ENCODE measurements around the gene ZDHHC11B.
A peak's percentile ranks its signal among the peaks of the same experiment; 100 is the strongest.

The ZDHHC11B gene

DNA sequence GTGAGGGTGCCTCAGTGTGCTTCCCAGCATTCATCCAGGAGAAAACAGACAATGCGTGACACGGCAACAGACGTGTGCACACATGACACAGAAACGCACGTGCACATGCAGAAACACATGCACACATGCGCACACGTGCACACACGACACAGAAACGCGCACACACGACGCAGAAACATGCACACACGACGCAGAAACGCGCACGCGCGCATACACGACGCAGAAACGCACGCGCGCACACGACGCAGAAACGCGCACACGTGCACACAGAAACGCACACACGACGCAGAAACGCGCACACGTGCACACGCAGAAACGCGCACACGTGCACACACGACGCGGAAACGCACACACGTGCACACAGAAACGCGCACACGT, 107.8 kb downstream of the ZDHHC11B start:
- Histone ChIP-seq H3K27ac (ENCODE audit: low read length) (no peak overlapping the region), H3K36me3 (ENCODE audit: control insufficient read depth, insufficient read depth, low read length) (no peaks in the 10 kb centered on the region; the same call in 1 of the 2 replicates), H3K9me3 (ENCODE audit: control insufficient read depth, insufficient read depth, low read length) (no peaks in the 10 kb centered on the region), H3K4me3 (ENCODE audit: low read length) (no peak overlapping the region), H3K4me1 (ENCODE audit: control insufficient read depth, insufficient read depth, low read length) (peaks cover 6% of the 10 kb centered on the region; the same call in 1 of the 2 replicates), H3K27me3 (ENCODE audit: control insufficient read depth, insufficient read depth, low read length) (no peaks in the 10 kb centered on the region)
- DNase-seq (ENCODE audit: low read depth, low spot score) = no peak
- WGBS (ENCODE audit: insufficient coverage, insufficient read length) = no CpG with 5 or more reads among the region's 48 CpGs

DNA sequence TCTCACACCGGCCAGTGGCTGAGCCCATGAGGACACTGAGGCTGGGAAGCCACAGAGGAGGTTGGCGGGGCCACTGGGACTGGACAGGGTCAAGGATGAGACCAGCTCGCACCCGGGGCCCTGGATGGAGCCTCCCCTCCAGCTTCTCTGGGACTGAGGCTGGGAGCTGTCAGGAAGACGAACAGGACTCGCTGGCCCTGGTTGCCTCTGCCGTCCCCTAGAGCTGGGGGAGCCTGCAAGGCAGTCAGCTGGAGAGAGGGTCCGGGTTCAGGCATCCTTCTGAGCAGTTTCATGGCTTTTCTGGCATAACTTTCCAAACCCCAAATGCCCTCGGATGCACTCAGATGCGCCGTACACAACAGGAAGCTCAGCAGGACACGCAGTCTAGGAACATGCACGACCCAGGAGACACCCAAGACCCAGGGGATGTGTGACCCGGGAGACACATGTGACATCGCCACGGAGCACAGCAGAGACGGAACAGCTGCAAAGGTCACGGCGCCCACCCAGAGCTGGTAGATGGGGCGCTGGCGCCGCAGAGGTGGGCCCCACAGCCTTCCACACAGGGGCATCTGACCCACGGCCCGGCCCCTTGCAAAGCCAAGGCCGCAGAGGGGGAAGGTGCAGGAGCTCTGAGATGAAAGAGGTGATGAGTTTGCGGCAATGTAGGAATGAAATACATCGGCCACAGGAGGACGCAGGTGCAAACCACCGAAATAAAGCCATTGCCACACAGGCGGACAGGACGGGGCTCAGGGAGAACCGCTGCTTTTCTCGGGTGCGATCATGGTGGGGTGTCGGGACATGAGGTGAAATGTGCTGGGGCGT, 108.4 kb downstream of the ZDHHC11B start:
- no CpG with 5 or more reads among the region's 36 CpGs for WGBS (ENCODE audit: insufficient coverage, insufficient read length)
- no peaks in the 10 kb centered on the region for H3K9me3 ChIP-seq (ENCODE audit: control insufficient read depth, insufficient read depth, low read length)
- no peak for DNase-seq (ENCODE audit: low read depth, low spot score)
- no peak overlapping the region for H3K27ac ChIP-seq (ENCODE audit: low read length)
- no peak overlapping the region for H3K4me3 ChIP-seq (ENCODE audit: low read length)
- no peaks in the 10 kb centered on the region; the same call in 1 of the 2 replicates for H3K36me3 ChIP-seq (ENCODE audit: control insufficient read depth, insufficient read depth, low read length)
- no peaks in the 10 kb centered on the region for H3K27me3 ChIP-seq (ENCODE audit: control insufficient read depth, insufficient read depth, low read length)
- H3K4me1 ChIP-seq (ENCODE audit: control insufficient read depth, insufficient read depth, low read length) = peaks cover 6% of the 10 kb centered on the region; the same call in 1 of the 2 replicates

DNA sequence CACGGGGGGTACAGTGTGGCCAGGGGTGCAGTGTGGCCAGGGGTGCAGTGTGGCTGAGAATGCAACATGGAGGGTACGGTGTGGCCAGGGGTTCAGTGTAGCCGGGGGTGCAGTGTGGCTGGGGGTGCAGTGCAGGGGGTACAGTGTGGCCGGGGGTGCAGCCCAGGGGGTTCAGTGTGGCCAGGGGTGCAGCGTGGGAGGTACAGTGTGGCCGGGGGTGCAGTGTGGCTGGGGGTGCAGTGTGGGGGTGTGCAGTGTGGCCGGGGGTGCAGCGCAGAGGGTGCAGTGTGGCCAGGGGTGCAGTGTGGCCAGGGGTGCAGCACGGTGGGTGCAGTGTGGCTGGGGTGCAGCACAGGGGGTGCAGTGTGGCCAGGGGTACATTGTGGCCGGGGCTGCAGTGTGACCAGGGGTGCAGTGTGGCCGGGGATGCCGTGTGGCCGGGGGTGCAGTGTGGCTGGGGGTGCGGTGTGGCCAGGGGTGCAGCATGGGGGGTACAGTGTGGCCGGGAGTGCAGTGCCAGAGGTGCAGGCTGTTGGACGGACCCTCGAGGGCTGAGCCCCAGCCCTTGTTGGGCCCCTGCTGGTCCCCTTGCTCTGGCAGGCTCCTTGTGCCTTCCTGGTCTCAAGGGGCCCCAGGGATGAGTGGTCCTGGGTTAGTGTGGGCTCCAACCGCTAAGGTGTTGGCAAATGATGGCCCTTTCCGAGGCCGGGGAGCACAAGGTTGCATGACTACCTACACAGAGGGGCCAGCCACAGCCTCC, 109.2 kb downstream of the ZDHHC11B start:
- DNase-seq (ENCODE audit: low read depth, low spot score) = no peak
- Histone ChIP-seq H3K4me3 (ENCODE audit: low read length) (no peak overlapping the region), H3K27ac (ENCODE audit: low read length) (no peak overlapping the region), H3K27me3 (ENCODE audit: control insufficient read depth, insufficient read depth, low read length) (no peaks in the 10 kb centered on the region), H3K4me1 (ENCODE audit: control insufficient read depth, insufficient read depth, low read length) (peaks cover 7% of the 10 kb centered on the region; the same call in 1 of the 2 replicates), H3K9me3 (ENCODE audit: control insufficient read depth, insufficient read depth, low read length) (no peaks in the 10 kb centered on the region), H3K36me3 (ENCODE audit: control insufficient read depth, insufficient read depth, low read length) (no peaks in the 10 kb centered on the region; the same call in 1 of the 2 replicates)
- no CpG with 5 or more reads among the region's 20 CpGs for WGBS (ENCODE audit: insufficient coverage, insufficient read length)

DNA sequence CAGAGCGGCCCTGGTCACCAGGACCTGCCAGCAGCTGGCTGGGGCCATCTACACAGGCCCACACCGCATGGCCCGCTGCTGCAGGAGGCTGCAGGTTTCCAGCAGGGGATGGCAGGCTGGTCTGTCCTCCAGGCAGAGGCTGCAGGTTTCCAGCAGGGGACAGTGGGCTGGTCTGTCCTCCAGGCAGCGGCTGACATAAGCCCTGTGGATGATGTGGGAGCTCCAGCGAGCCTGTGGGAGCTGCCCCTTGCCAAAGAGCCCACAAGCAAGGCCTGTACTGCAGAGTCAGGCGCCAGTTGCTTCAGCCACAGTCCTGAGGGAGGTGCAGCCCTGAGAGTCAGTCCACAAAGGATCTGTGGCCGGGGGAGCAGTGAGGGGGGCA, 109.9 kb downstream of the ZDHHC11B start:
- no CpG with 5 or more reads among the region's 7 CpGs for WGBS (ENCODE audit: insufficient coverage, insufficient read length)
- H3K4me1 ChIP-seq (ENCODE audit: control insufficient read depth, insufficient read depth, low read length) = peaks cover 7% of the 10 kb centered on the region; the same call in 1 of the 2 replicates
- H3K27me3 ChIP-seq (ENCODE audit: control insufficient read depth, insufficient read depth, low read length) = no peaks in the 10 kb centered on the region
- no peak overlapping the region for H3K27ac ChIP-seq (ENCODE audit: low read length)
- no peaks in the 10 kb centered on the region; the same call in 1 of the 2 replicates for H3K36me3 ChIP-seq (ENCODE audit: control insufficient read depth, insufficient read depth, low read length)
- DNase-seq (ENCODE audit: low read depth, low spot score) = no peak
- no peak overlapping the region for H3K4me3 ChIP-seq (ENCODE audit: low read length)
- no peaks in the 10 kb centered on the region for H3K9me3 ChIP-seq (ENCODE audit: control insufficient read depth, insufficient read depth, low read length)

DNA sequence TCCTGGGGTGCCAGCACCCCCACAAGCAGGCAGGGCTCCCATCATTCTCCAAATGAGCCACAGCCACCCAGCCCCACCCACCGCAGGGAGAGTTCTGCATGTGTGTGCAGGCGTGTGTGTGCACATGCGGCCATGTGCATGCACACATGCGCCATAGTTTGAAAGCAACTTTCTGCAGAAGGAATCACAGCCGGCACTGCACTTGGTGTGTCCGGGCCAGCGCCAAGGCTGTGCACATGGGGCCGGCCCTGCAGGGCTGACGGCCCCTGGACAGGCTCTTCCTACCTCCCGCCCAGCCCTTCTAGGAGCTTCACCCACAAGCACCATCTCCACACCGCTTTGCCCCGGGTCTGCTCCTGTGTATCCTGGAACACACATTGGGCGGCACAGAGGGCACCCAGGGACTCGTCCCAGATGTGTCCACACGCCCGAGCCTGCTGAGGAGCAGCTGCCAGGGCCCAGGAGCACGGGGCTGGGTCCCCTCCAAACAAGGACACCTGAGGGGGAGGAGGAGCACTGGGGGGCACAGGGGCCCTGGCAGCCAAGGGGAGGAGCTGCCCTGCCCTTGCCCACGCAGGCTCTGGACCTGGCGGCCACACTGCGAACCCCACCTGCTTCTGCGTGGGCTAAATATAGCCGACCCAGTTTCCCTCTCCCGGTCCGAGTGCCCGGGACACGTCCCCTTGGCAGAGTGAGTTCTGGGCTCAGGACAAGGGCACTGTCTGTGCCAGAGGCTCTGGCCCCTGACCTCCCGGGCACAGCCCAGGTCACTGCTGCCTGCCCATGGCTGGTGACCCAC, 110.5 kb downstream of the ZDHHC11B start:
- DNase-seq (ENCODE audit: low read depth, low spot score) = no peak
- Histone ChIP-seq H3K36me3 (ENCODE audit: control insufficient read depth, insufficient read depth, low read length) (no peaks in the 10 kb centered on the region; the same call in 1 of the 2 replicates), H3K4me3 (ENCODE audit: low read length) (no peak overlapping the region), H3K27me3 (ENCODE audit: control insufficient read depth, insufficient read depth, low read length) (no peaks in the 10 kb centered on the region), H3K27ac (ENCODE audit: low read length) (no peak overlapping the region), H3K4me1 (ENCODE audit: control insufficient read depth, insufficient read depth, low read length) (peaks cover 9% of the 10 kb centered on the region; the same call in 1 of the 2 replicates), H3K9me3 (ENCODE audit: control insufficient read depth, insufficient read depth, low read length) (no peaks in the 10 kb centered on the region)
- no CpG with 5 or more reads among the region's 27 CpGs for WGBS (ENCODE audit: insufficient coverage, insufficient read length)

DNA sequence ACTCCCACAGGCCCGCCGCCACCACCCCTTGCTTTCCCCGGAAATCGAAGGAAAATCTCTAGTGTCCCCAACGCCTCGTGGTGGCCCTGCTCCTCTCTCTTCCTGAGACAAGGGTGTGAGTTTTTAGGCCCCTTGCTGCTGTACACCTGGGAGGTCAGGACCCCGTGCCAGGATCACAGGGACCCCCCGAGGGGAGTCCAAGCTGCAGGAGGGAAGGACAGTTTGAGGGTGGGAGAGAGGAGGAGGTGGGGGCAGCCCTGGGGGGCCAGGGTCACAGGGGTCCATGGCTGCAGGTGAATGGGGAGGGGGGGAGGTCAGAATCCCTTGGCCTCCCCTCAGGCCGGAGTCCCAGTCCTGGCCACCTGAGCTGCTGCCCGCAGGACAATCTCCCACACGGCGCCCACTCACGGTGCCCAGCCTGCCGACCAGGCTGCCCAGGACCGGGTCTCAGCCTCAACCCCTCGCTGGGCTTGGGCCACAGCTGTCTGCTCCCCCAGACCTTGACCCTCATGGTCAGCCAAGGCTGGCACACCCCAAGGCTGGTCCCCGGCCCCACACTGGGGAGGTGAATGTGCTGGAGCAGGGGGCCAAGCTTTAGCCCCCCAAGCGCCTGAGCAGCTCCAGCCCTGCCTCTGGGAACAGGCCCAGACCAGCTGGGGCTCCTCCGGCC, 111.2 kb downstream of the ZDHHC11B start:
- no peak overlapping the region for H3K27ac ChIP-seq (ENCODE audit: low read length)
- H3K9me3 ChIP-seq (ENCODE audit: control insufficient read depth, insufficient read depth, low read length) = no peaks in the 10 kb centered on the region
- no peak for DNase-seq (ENCODE audit: low read depth, low spot score)
- H3K36me3 ChIP-seq (ENCODE audit: control insufficient read depth, insufficient read depth, low read length) = no peaks in the 10 kb centered on the region; the same call in 1 of the 2 replicates
- H3K27me3 ChIP-seq (ENCODE audit: control insufficient read depth, insufficient read depth, low read length) = no peaks in the 10 kb centered on the region
- H3K4me3 ChIP-seq (ENCODE audit: low read length) = no peak overlapping the region
- H3K4me1 ChIP-seq (ENCODE audit: control insufficient read depth, insufficient read depth, low read length) = peaks cover 9% of the 10 kb centered on the region; the same call in 1 of the 2 replicates
- WGBS (ENCODE audit: insufficient coverage, insufficient read length) = no CpG with 5 or more reads among the region's 19 CpGs

DNA sequence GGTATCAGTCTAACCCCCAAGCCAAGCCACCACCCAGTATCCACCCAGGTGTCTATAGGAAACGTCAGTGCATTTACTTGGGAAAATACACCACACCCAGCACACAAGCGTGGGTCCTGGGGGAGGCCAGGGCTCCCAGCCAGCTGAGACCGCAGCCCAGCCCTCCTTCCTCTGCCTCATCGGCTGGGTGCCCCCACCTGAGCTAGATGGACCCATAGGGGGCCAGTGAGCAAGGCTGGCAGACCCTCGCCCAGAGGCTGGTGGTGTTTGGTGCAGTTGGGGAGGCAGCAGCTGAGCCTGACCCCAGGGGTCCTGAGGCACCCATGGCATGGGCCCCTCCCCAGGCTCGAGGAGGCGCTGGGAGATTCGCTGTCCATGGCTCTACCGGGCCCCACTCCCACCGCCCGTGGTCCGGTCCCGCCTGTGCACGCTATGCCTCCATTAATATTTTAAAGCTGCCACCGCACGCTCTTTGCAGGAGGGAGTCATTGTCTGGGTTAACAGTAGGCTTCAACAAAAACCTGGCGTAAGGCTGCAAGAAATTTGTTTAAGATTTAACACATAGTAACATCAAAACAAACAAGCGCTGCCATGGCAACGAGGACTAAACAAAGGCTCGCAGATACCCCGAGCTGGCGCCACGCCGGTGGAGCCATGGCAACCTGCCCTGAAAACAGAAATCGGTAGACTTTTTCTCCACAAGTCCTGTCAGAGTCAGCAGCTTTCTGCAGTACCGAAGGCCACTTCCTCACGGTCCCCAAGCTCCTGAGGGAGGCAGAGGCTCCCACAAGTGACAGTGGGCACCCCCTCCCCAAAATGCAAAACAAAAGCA, 112.0 kb downstream of the ZDHHC11B start:
- peaks cover 9% of the 10 kb centered on the region; the same call in 1 of the 2 replicates for H3K4me1 ChIP-seq (ENCODE audit: control insufficient read depth, insufficient read depth, low read length)
- no peaks in the 10 kb centered on the region for H3K9me3 ChIP-seq (ENCODE audit: control insufficient read depth, insufficient read depth, low read length)
- no CpG with 5 or more reads among the region's 27 CpGs for WGBS (ENCODE audit: insufficient coverage, insufficient read length)
- DNase-seq (ENCODE audit: low read depth, low spot score) = no peak
- H3K4me3 ChIP-seq (ENCODE audit: low read length) = no peak overlapping the region
- no peaks in the 10 kb centered on the region; the same call in 1 of the 2 replicates for H3K36me3 ChIP-seq (ENCODE audit: control insufficient read depth, insufficient read depth, low read length)
- no peaks in the 10 kb centered on the region for H3K27me3 ChIP-seq (ENCODE audit: control insufficient read depth, insufficient read depth, low read length)
- H3K27ac ChIP-seq (ENCODE audit: low read length) = no peak overlapping the region

DNA sequence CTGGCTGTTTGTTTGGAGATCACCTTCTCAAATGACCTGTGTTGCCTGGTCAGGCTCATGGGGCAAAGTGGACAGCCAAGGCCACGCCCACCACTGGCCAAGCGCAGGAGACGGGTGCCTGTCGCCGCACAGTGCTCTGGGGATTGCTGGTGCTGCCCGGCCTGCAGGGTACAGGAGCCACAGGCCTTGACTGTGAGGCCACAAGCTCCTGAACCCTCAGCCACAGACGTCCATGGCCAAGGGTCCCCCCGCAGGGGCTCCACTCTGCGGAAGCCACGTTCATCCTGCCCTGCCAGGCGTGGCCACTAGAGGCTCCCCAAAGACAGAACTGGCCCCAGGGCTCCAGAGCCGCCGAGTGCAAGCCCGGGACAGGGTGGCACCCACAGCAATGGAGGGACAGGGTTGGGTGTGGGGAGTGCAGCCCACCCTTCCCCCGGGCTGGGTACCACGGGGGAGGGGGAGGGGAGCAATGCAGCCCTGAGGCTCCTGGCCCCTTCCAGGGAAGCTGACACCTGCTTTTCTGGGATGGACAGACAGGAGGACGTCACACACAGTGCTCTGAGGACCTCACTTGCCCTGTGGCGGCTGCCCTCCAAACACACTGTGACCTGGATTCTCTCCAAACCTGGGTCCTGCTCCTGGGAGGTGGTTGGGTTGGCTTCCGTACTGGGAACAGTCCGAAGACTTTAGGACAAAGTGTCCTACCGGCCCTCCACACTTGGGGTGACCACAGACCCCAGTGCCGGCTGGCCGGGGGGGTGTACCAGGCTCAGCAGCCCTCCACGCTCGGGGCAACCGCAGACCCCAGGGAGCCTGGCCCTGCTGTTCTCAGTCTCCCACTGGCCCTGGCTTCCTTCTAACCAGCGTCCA, 112.8 kb downstream of the ZDHHC11B start:
- H3K4me1 ChIP-seq (ENCODE audit: control insufficient read depth, insufficient read depth, low read length) = peaks cover 7% of the 10 kb centered on the region; the same call in 1 of the 2 replicates
- no peak overlapping the region for H3K4me3 ChIP-seq (ENCODE audit: low read length)
- H3K36me3 ChIP-seq (ENCODE audit: control insufficient read depth, insufficient read depth, low read length) = no peaks in the 10 kb centered on the region; the same call in none of the 2 replicates
- H3K27me3 ChIP-seq (ENCODE audit: control insufficient read depth, insufficient read depth, low read length) = no peaks in the 10 kb centered on the region
- H3K27ac ChIP-seq (ENCODE audit: low read length) = no peak overlapping the region
- WGBS (ENCODE audit: insufficient coverage, insufficient read length) = no CpG with 5 or more reads among the region's 27 CpGs
- no peaks in the 10 kb centered on the region for H3K9me3 ChIP-seq (ENCODE audit: control insufficient read depth, insufficient read depth, low read length)
- peak; percentile 27 for DNase-seq (ENCODE audit: low read depth, low spot score)
